Natural killer cell treated with Interleukin-12 subunit alpha and Interleukin-12 subunit beta and Interleukin-15 and Interleukin-18, amount 100 ng/mL, for 72 hours (primary cell): ENCODE results near the gene EIF5B. TPM values are rescaled to one million over a fixed set of nuclear protein-coding genes. Genes with fewer than 3 reads are reported as not detected.

Experiments
- ATAC-seq, 2 donors: fragments of 150-1000 bp; cut with Tn5 transposase in 1 of 2; sonication (Bioruptor Pico), chemical (Tn5 transposase) in 1 of 2; 2 replicates each; pipeline ENCODE4 v1.10.0; 2021
- DNase-seq: peaks from one replicate; pipeline ENCODE4 v3.0.0; 2022; ENCODE audit warnings: low spot score
- H3K27ac Mint-ChIP-seq, 2 donors: 1 replicate in 1 of 2; 2 replicates in 1 of 2; pipeline ENCODE4 v1.8.0; 2022; ENCODE audit warnings: mixed read lengths in 2 of 2, mild to moderate bottlenecking in 1 of 2, moderate library complexity in 1 of 2
- H3K27me3 Mint-ChIP-seq, 2 donors: 1 replicate in 1 of 2; 2 replicates in 1 of 2; pipeline ENCODE4 v1.8.0; 2022; ENCODE audit warnings: mixed read lengths in 2 of 2
- H3K36me3 Mint-ChIP-seq: one replicate; pipeline ENCODE4 v1.8.0; 2022; ENCODE audit warnings: mixed read lengths
- H3K4me1 Mint-ChIP-seq, 2 donors: 1 replicate in 1 of 2; 2 replicates in 1 of 2; pipeline ENCODE4 v1.8.0; 2022; ENCODE audit warnings: low read depth in 2 of 2, mixed read lengths in 2 of 2, mild to moderate bottlenecking in 1 of 2
- H3K4me3 Mint-ChIP-seq: one replicate; pipeline ENCODE4 v1.8.0; 2022; ENCODE audit warnings: mixed read lengths
- H3K9me3 Mint-ChIP-seq: 2 replicates; pipeline ENCODE4 v1.8.0; 2022; ENCODE audit warnings: mixed read lengths
- total RNA-seq, 2 donors: library from RNA; stranded (reverse); gene quantifications; one replicate each; pipeline ENCODE4 v1.2.3, GENCODE V29; 2022

EIF5B gene
- total RNA-seq, 2 donors from 2014 or later: 64.7 to 82.6 TPM

DNA sequence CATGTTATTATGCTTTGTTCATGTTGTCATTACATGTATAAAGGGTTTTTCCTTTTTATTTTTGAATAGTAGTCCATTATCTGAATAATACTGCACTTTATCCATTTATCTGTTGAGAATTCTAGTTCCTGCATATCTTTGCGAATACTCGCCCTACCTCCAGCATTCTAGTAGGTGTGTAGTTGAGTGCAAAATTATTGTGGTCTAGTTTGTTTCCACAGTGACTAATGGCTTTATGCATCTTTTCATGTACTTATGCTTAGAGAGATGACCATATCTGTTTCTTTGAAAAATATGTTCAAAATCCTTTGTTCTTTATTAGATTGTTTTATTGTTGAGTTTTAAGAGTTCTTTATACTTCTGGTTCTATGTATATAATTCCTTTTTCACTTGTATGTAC is 48.8 kb downstream of the EIF5B start:
- no peaks in the 10 kb centered on the region for H3K9me3 Mint-ChIP-seq
- H3K36me3 Mint-ChIP-seq: peaks cover 26% of the 10 kb centered on the region
- peak overlapping the region in 1 of 2 donors; percentile 2 for H3K27ac Mint-ChIP-seq

DNA sequence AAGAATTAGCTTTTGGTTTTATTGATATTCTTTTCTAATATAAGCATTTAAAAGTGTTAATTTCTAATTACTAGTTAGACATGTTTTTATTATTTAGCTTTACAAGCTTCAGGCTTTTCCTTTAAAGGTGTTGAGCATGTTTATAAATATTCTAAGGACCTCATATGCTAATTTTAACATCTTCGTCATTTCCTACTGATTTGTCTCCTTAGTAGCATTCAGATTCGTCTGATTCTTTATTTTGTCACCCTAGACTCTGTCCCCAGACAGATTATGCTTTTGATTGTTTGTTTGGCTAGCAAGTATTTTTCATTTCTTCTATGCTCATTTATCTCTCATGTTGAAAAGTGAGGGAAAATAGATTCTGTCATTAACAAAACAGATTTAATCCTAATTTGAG is 51.7 kb downstream of the EIF5B start:
- peaks cover 0 to 5% of the 10 kb centered on the region in 2 donors for H3K4me1 Mint-ChIP-seq
- H3K27me3 Mint-ChIP-seq: no peaks in the 10 kb centered on the region
- no peak overlapping the region for H3K4me3 Mint-ChIP-seq
- DNase-seq: no peak
- no peak overlapping the region for H3K27ac Mint-ChIP-seq
- peaks cover 21% of the 10 kb centered on the region for H3K36me3 Mint-ChIP-seq
- no peak for ATAC-seq
- no peaks in the 10 kb centered on the region for H3K9me3 Mint-ChIP-seq

More for the DNA sequence above, 48.8 kb downstream of the EIF5B start:
- H3K4me1 Mint-ChIP-seq: peaks cover 0 to 5% of the 10 kb centered on the region in 2 donors
- no peak for DNase-seq
- ATAC-seq: no peak
- no peak overlapping the region for H3K4me3 Mint-ChIP-seq
- no peaks in the 10 kb centered on the region for H3K27me3 Mint-ChIP-seq

- H3K4me3 Mint-ChIP-seq: no peak overlapping the region
- DNase-seq (no peak), ATAC-seq (no peak)
- peaks cover 0 to 5% of the 10 kb centered on the region in 2 donors for H3K4me1 Mint-ChIP-seq
- no peaks in the 10 kb centered on the region for H3K9me3 Mint-ChIP-seq
- H3K27ac Mint-ChIP-seq: no peak overlapping the region
- H3K36me3 Mint-ChIP-seq: peaks cover 23% of the 10 kb centered on the region
- H3K27me3 Mint-ChIP-seq: no peaks in the 10 kb centered on the region
These were observed 52.2 kb downstream of the EIF5B start for GRCh38 chr2:99389371-99389770.

- no peak overlapping the region for H3K4me3 Mint-ChIP-seq
- peaks cover 22% of the 10 kb centered on the region for H3K36me3 Mint-ChIP-seq
- no peak for DNase-seq
- no peaks in the 10 kb centered on the region for H3K27me3 Mint-ChIP-seq
- no peaks in the 10 kb centered on the region for H3K9me3 Mint-ChIP-seq
- H3K4me1 Mint-ChIP-seq: peaks cover 0 to 5% of the 10 kb centered on the region in 2 donors
- ATAC-seq: no peak
- H3K27ac Mint-ChIP-seq: no peak overlapping the region
These were observed 52.8 kb downstream of the EIF5B start for GRCh38 chr2:99389946-99390345.

GRCh38 chr2:99395589-99396130 is 58.5 kb downstream of the EIF5B start:
- ATAC-seq: no peak
- H3K4me3 Mint-ChIP-seq: no peak overlapping the region
- H3K36me3 Mint-ChIP-seq: peaks cover 47% of the 10 kb centered on the region
- DNase-seq: no peak
- H3K9me3 Mint-ChIP-seq: no peaks in the 10 kb centered on the region
- no peak overlapping the region for H3K27ac Mint-ChIP-seq
- H3K27me3 Mint-ChIP-seq: no peaks in the 10 kb centered on the region
- peaks cover 0 to 3% of the 10 kb centered on the region in 2 donors for H3K4me1 Mint-ChIP-seq

DNA sequence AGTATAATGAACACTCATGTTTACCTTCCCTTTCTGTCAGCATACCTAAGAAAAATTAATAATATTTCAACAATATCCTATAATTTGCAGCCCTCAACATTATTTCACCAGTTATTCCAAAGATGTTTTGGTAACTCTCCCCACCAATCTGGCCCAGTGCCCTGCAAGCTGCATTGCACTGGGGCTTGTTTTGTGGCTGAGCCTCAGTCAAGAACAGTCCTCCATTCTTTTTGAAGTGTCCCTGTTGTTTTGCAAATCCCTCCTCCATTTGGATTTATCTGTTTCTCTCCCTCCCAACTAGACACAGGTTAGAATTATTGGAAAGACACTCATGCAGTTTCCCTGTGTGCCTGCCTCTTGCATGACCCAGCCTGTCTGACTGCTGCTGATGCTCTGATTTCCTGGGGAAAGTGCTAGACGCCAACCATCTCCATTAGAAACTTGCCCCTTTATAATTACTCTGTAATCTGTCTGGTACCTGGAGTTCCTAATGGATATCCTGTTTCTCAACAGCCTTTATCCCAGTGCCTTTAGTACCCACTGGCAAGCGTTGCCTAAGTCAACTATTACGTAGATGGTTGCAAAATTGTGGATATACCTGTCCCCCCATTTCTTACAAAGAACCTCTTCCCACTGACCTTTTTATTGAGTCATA is 60.2 kb downstream of the EIF5B start:
- Mint-ChIP-seq H3K4me1 (peaks cover 0 to 3% of the 10 kb centered on the region in 2 donors), H3K4me3 (no peak overlapping the region), H3K36me3 (peaks cover 42% of the 10 kb centered on the region), H3K27ac (peak overlapping the region in 1 of 2 donors; percentile 40), H3K9me3 (no peaks in the 10 kb centered on the region), H3K27me3 (no peaks in the 10 kb centered on the region)
- DNase-seq (no peak), ATAC-seq (no peak)

DNA sequence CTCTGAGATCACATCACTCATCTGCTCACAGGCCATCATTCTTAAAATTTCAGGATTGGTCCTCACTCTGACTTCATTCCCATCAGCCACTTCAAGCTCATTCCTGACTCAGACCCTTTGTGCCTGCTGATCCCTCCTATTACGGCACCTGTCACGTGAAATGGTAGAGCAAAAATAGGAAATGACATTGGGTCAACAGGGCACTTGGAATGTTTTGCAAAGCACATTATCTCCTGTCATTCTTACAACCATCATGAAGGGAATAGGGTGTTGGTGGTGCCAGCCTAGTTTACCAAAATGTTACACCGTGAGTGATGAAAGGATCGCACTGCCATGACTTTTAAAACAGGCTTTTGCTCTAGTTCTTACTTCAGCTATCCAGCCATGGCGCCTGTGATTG is 61.1 kb downstream of the EIF5B start:
- peak overlapping the region in 1 of 2 donors; percentile 40 for H3K27ac Mint-ChIP-seq
- H3K4me3 Mint-ChIP-seq: no peak overlapping the region
- H3K9me3 Mint-ChIP-seq: no peaks in the 10 kb centered on the region
- no peak for ATAC-seq
- peaks cover 0 to 3% of the 10 kb centered on the region in 2 donors for H3K4me1 Mint-ChIP-seq
- no peak for DNase-seq
- H3K36me3 Mint-ChIP-seq: peaks cover 47% of the 10 kb centered on the region
- no peaks in the 10 kb centered on the region for H3K27me3 Mint-ChIP-seq

DNA sequence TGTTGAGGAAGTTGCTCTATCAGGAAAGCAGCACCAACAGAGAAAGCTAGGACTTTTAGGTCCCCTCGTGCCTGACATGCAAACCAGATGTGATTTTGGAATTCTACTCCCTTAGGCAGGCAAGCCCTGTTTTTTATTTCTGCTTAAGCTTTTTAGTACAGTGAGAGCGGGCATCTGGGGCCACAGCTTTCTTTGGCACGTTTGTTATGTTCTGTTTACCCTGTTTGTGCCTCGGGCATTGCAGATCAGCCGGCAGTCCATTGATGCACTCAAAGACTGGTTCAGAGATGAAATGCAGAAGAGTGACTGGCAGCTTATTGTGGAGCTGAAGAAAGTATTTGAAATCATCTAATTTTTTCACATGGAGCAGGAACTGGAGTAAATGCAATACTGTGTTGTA is 61.9 kb downstream of the EIF5B start:
- no peaks in the 10 kb centered on the region for H3K27me3 Mint-ChIP-seq
- DNase-seq (no peak), ATAC-seq (no peak)
- H3K9me3 Mint-ChIP-seq: no peaks in the 10 kb centered on the region
- no peak overlapping the region for H3K4me3 Mint-ChIP-seq
- H3K27ac Mint-ChIP-seq: no peak overlapping the region
- peaks cover 50% of the 10 kb centered on the region for H3K36me3 Mint-ChIP-seq
- peaks cover 0 to 3% of the 10 kb centered on the region in 2 donors for H3K4me1 Mint-ChIP-seq

- peaks cover 50% of the 10 kb centered on the region for H3K36me3 Mint-ChIP-seq
- H3K27ac Mint-ChIP-seq: peak overlapping the region in 1 of 2 donors; percentile 16
- DNase-seq (no peak), ATAC-seq (no peak)
- no peak overlapping the region for H3K4me3 Mint-ChIP-seq
- H3K4me1 Mint-ChIP-seq: peaks cover 0 to 3% of the 10 kb centered on the region in 2 donors
- no peaks in the 10 kb centered on the region for H3K27me3 Mint-ChIP-seq
- H3K9me3 Mint-ChIP-seq: no peaks in the 10 kb centered on the region
These were observed 62.6 kb downstream of the EIF5B start for GRCh38 chr2:99399795-99400194.

- no peak for DNase-seq
- Mint-ChIP-seq H3K27me3 (no peaks in the 10 kb centered on the region), H3K4me3 (no peak overlapping the region), H3K27ac (peak overlapping the region in 1 of 2 donors; percentile 16), H3K36me3 (peaks cover 50% of the 10 kb centered on the region), H3K4me1 (peaks cover 0 to 6% of the 10 kb centered on the region in 2 donors), H3K9me3 (no peaks in the 10 kb centered on the region)
- no peak for ATAC-seq
These were observed 64.7 kb downstream of the EIF5B start for GRCh38 chr2:99401841-99402240.

- Mint-ChIP-seq H3K4me3 (no peak overlapping the region), H3K27ac (no peak overlapping the region), H3K27me3 (no peaks in the 10 kb centered on the region), H3K36me3 (peaks cover 41% of the 10 kb centered on the region), H3K9me3 (no peaks in the 10 kb centered on the region), H3K4me1 (peaks cover 0 to 6% of the 10 kb centered on the region in 2 donors)
- ATAC-seq (no peak), DNase-seq (no peak)
These were observed 65.9 kb downstream of the EIF5B start for GRCh38 chr2:99403084-99403483.

DNA sequence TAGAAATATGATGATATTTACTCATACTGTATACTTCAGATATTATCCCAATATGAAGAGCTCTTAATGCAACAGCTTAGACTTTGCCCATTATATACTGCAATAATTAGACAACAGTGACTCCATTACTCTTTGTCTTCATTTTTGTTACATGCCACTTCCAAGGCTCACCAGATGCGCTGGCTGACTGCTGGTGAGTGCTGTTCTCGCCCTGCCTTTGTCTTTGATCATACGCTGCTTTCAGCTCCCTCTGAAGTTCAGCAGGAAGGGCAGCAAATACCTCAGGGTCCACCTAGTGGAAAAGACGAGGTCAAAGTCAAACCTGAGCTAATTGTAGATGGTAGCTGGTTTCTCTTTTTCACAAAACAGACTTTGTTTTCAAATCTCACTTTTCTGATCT is 66.3 kb downstream of the EIF5B start:
- Mint-ChIP-seq H3K4me1 (peaks cover 0 to 4% of the 10 kb centered on the region in 2 donors), H3K4me3 (no peak overlapping the region), H3K27ac (no peak overlapping the region), H3K36me3 (peaks cover 37% of the 10 kb centered on the region), H3K27me3 (no peaks in the 10 kb centered on the region), H3K9me3 (no peaks in the 10 kb centered on the region)
- DNase-seq (no peak), ATAC-seq (no peak)

- H3K36me3 Mint-ChIP-seq: peaks cover 30% of the 10 kb centered on the region
- no peak overlapping the region for H3K27ac Mint-ChIP-seq
- H3K4me1 Mint-ChIP-seq: peaks cover 0 to 4% of the 10 kb centered on the region in 2 donors
- ATAC-seq (no peak), DNase-seq (no peak)
- no peak overlapping the region for H3K4me3 Mint-ChIP-seq
- no peaks in the 10 kb centered on the region for H3K27me3 Mint-ChIP-seq
- no peaks in the 10 kb centered on the region for H3K9me3 Mint-ChIP-seq
These were observed 67.0 kb downstream of the EIF5B start for GRCh38 chr2:99404039-99404796.
